ENCODE measurements around the gene POLR3GL.

DNA sequence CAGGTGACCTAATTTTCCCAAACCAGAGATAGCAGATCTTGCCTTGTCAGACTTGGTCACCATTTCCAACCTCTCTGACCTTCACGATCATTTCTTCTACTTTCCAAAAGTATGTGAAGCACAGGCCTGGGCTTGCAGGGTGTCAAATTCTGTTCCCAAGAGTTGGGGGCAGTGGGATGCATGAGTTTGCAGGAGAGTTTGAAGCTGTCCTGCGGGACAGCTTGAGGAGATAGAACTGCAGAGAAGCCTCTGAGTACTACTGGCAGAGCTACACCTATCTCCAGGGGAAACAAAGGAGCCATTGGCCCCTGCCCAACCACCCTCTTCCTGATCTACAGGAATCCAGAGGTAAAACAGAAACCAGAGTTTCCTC is 20.6 kb downstream of the POLR3GL start:
- TF ChIP-seq YY1 (IDR thresholded peaks at IDR 0.05; ENCODE audit: insufficient read depth, insufficient read length) (no peak), SUZ12 (IDR thresholded peaks at IDR 0.05; ENCODE audit: extremely low read depth, insufficient read depth, insufficient read length) (no peak)
